ENCODE measurements around the gene PPP1R13L.
A peak's percentile ranks its signal among the peaks of the same experiment; 100 is the strongest.
"Not testable (repeated sequence)": the region's sequence is repeated elsewhere in the genome, so short reads cannot be mapped to it uniquely, and the experiment has no call there.

PPP1R13L gene

DNA sequence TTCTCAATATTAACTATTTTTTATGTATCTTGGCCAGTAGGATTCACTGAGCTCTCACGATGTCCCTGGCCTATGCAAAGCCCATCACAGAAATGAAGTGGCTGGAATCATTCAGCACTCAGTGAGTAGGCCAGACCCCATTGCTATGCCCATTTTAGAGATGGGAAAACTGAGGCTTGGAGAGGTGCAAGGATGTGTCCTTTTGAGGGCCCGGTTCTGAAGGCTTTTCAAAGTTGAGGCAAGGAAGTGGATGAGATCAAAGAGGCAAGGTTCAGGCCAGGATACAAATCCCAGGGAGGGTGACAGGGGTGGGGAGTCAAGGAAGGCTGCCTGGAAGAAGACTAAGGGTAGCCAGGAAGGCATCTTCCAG is 37.5 kb upstream of the PPP1R13L start:
- TF ChIP-seq, protein P1, sequence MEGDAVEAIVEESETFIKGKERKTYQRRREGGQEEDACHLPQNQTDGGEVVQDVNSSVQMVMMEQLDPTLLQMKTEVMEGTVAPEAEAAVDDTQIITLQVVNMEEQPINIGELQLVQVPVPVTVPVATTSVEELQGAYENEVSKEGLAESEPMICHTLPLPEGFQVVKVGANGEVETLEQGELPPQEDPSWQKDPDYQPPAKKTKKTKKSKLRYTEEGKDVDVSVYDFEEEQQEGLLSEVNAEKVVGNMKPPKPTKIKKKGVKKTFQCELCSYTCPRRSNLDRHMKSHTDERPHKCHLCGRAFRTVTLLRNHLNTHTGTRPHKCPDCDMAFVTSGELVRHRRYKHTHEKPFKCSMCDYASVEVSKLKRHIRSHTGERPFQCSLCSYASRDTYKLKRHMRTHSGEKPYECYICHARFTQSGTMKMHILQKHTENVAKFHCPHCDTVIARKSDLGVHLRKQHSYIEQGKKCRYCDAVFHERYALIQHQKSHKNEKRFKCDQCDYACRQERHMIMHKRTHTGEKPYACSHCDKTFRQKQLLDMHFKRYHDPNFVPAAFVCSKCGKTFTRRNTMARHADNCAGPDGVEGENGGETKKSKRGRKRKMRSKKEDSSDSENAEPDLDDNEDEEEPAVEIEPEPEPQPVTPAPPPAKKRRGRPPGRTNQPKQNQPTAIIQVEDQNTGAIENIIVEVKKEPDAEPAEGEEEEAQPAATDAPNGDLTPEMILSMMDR (IDR thresholded peaks at IDR 0.05; ENCODE audit: insufficient read depth, missing control alignments), result no peak
- FAIRE-seq (no peak), DNase-seq (ENCODE audit: insufficient read length, low spot score) (no peak)

DNA sequence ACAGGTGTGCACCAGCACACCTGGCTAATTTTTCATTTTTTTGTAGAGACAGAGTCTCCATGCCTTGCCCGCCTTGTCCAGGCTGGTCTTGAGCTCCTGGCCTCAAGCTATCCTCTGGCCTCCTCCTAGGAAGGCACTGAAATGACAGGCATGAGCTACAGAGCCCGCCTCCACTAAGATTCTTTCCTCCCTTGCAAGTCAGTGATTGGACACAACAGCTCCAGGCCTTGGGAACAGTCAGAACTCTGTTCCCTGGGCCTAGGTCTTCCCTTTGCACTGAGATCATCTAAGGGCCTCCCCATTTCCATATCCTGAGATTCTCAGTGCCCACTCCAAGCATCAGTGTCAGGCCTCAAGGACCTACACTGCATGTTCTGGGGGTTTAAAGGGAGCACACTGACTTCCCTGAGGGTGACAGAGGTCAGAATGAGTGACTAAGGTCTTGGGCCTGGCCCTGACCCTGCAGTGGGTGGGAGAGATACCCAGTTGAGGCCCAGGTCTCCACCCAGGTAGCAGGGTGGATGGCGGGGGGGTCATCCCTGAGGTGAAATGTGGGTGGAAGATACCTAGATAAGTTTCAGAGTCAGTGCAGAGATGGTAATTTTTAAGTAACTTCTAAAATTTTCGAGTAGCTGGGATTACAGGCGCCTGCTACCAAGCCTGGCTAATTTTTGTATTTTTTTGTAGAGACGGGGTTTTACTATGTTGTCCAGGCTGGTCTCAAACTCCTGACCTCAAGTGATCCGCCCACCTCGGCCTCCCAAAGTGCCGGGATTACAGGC is 36.2 kb upstream of the PPP1R13L start:
- no peak for DNase-seq (ENCODE audit: insufficient read length, low spot score)
- TF ChIP-seq, protein P1 (IDR thresholded peaks at IDR 0.05; ENCODE audit: insufficient read depth, missing control alignments), result no peak
- no peak for FAIRE-seq

DNA sequence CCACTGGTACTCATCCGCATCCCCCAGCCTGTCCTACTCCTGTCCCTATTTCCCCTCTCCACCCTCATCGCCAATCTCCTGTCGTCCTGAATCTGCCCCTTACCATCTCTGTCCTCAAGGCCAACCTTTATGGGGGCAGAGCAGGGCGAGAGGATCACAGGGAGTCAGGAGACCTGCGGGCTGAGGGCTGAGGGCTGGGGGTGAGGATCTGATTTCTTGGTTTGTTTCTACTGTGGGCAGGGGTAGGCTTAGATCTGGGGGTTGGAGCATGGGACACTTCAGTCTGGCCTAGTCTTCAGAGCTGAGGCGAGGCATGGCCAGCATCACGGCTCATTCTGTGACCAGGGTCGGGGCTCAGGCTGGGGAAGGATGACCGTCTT is 35.4 kb upstream of the PPP1R13L start:
- TF ChIP-seq, protein P1 (IDR thresholded peaks at IDR 0.05; ENCODE audit: insufficient read depth, missing control alignments), result no peak
- no peak for DNase-seq (ENCODE audit: insufficient read length, low spot score)
- FAIRE-seq, result no peak

DNA sequence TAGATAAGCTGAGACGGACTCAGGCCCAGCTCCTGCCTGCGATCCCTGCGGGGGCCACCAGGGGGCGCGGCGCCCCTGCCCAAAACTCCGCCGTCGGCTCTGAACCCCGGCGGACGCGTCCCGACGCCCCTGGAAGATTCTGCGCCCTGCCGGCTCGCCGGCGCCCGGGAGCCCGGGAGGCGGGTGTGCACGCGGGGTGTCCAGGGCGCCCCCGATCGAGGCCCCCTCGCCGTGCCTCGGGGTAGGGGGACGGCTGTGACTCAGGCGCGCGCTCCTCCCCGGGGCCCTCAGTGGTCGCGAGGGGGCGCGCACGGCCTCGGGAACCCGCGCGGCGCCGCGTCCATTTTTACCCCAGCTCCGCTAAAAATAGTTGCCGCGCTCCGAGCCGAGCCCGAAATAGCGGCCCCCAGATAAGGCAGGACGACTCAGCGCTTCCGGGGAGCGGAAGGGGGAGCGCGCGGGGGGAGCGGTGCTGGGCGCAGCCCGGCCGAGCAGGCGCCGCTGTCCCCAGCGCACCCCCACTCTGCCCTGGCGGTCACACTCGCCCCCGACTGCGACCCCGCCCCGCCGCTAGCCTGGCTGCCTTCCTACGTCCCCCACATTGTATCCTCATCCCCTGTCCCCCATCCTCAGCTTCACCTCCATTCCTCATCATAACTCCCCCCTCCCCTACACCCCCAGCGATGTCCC is 34.8 kb upstream of the PPP1R13L start:
- TF ChIP-seq, protein P1 (IDR thresholded peaks at IDR 0.05; ENCODE audit: insufficient read depth, missing control alignments), result peak; percentile 59
- FAIRE-seq (no peak), DNase-seq (ENCODE audit: insufficient read length, low spot score) (peak; percentile 78)

DNA sequence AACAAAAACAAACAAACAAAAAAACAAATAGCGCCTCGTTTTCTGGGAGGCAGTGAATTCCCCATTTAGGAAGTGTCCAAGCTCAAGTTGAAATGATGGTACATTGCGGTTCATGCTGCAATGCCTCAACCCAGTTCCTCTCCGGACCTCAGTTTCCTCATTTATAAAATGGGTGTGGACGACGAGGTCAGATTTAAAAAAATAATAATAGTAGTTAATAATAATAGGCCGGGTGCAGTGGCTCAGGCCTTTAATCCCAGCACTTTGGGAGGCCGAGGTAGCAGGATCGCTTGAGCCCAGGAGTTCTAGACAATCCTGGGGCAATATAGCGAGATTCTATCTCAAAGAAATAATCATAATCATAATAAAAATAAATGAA is 34.3 kb upstream of the PPP1R13L start:
- TF ChIP-seq, protein P1 (IDR thresholded peaks at IDR 0.05; ENCODE audit: insufficient read depth, missing control alignments), result no peak
- no peak for FAIRE-seq

DNA sequence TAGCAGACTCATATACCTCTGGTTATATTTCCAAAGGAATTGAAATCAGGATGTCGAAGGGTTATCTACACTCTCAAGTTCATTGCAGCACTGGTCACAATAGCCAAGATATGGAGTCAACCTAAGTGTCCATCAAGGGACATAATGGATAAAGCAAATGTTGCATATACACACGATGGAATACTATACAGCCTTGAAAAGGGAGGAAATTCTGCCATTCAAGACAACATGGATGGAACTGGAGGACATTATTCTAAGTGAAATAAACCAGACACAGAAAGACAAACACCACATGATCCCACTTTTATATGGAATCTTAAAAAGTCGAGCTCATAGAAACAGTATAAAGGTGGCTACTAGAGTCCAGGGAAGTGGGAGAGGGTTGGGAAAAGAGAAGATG is 32.5 kb upstream of the PPP1R13L start:
- FAIRE-seq (no peak), DNase-seq (ENCODE audit: insufficient read length, low spot score) (no peak)
- TF ChIP-seq, protein P1 (IDR thresholded peaks at IDR 0.05; ENCODE audit: insufficient read depth, missing control alignments), result no peak

More for the DNA sequence above, 34.3 kb upstream of the PPP1R13L start:
- no peak for DNase-seq (ENCODE audit: insufficient read length, low spot score)

DNA sequence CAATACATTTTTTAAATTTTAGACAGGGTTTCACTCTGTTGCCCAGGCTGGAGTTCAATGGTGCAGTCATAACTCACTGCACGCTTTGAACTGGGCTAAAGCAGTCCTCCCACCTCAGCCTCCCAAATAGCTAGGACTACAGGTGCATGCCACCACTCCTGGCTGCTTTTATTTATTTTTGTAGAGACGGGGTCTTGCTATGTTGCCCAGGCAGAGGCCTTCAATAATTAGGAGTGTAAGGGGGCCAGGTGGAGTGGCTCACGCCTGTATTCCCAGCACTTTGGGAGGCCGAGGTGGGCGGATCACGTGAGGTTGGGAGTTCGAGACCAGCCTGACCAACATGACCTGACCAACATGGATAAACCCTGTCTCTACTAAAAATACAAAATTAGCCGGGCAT is 27.7 kb upstream of the PPP1R13L start:
- FAIRE-seq; DNase-seq (ENCODE audit: insufficient read length, low spot score): not testable (repeated sequence)

DNA sequence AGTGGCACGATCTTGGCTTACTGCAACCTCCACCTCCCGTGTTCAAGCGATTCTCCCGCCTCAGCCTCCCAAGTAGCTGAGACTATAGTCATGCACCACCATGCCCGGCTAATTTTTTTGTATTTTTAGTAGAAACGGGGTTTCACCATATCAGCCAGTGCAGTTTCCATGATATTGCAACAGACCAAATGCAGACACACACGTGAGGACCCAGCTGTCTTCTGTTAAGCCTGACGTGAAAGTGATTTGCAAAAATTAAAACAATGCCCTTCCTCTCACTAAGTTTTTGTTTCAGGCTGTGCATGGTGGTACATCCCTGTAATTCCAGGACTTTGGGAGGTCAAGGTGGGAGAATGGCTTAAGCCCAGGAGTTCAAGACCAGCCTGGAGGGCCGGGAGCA is 26.1 kb upstream of the PPP1R13L start:
- DNase-seq (ENCODE audit: insufficient read length, low spot score); FAIRE-seq: not testable (repeated sequence)

DNA sequence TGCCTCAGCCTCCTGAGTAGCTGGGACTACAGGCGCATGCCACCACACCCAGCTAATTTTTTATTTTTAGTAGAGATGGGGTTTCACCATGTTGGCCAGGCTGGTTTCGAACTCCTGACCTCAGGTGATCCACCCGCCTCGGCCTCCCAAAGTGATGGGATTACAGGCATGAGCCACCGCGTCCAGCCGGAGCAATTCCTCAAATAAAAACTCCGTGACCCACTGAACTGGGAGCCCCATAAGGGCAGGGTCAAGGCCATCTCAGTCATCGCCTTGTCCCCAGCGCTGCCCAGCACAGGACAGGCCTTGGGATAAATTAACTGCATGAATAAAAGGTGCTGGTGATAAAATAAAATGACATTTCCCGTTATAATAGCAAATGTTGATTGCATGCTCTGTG is 25.0 kb upstream of the PPP1R13L start:
- DNase-seq (ENCODE audit: insufficient read length, low spot score); FAIRE-seq: not testable (repeated sequence)

Data from D721Med (cell line).